Uterus (tissue), 2 donors: Measurements from ENCODE around the gene EGLN3.

Experiments
- POLR2A ChIP-seq, 2 donors: fragments of 450-650 bp; IDR thresholded peaks; one replicate each; pipeline ENCODE4 v1.6.1; 2016; ENCODE audit warnings: antibody characterized with exemption in 2 of 2, mild to moderate bottlenecking in 1 of 2, moderate library complexity in 1 of 2
- TF ChIP-seq, protein P1 (sequence below), 4 experiments: fragments of 200-600 bp in 2 of 4; fragments of 450-650 bp in 2 of 4; sonication (generic) in 2 of 4; IDR thresholded peaks; one replicate each; pipeline ENCODE4 v1.5.1; 2016 to 2019; ENCODE audit warnings: antibody characterized with exemption in 4 of 4, mild to moderate bottlenecking in 2 of 4, moderate library complexity in 1 of 4

GRCh38 chr14:33966276-33966675, 15.4 kb upstream of the EGLN3 start:
- TF ChIP-seq, protein P1, sequence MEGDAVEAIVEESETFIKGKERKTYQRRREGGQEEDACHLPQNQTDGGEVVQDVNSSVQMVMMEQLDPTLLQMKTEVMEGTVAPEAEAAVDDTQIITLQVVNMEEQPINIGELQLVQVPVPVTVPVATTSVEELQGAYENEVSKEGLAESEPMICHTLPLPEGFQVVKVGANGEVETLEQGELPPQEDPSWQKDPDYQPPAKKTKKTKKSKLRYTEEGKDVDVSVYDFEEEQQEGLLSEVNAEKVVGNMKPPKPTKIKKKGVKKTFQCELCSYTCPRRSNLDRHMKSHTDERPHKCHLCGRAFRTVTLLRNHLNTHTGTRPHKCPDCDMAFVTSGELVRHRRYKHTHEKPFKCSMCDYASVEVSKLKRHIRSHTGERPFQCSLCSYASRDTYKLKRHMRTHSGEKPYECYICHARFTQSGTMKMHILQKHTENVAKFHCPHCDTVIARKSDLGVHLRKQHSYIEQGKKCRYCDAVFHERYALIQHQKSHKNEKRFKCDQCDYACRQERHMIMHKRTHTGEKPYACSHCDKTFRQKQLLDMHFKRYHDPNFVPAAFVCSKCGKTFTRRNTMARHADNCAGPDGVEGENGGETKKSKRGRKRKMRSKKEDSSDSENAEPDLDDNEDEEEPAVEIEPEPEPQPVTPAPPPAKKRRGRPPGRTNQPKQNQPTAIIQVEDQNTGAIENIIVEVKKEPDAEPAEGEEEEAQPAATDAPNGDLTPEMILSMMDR (IDR thresholded peaks at IDR 0.05) = no peak
- TF ChIP-seq POLR2A (IDR thresholded peaks at IDR 0.05) = no peak
